Retina (tissue), 1 donor: ENCODE results near the gene IBSP.

ENCODE experiments used
- DNase-seq: peaks from one replicate; pipeline ENCODE4 v3.0.0-alpha.2; 2016

The IBSP gene

GRCh38 chr4:87799301-87800113 lies at the start of gene IBSP:
IBSP (plus strand) TSS chr4:87799554; CDS start chr4:87802362, 2,808 bp downstream.
- DNase-seq, result no peak

GRCh38 chr4:87749883-87750282 lies 49.5 kb upstream of the IBSP start:
- DNase-seq, result no peak

- DNase-seq, result no peak
Observed at GRCh38 chr4:87758270-87758669, 41.1 kb upstream of the IBSP start.

GRCh38 chr4:87762311-87762710 lies 37.0 kb upstream of the IBSP start:
- no peak for DNase-seq

GRCh38 chr4:87781569-87781968 lies 17.8 kb upstream of the IBSP start:
- DNase-seq, result no peak

- no peak for DNase-seq
Observed at GRCh38 chr4:87783781-87784180, 15.6 kb upstream of the IBSP start.

- no peak for DNase-seq
Observed at GRCh38 chr4:87785731-87786509, 13.4 kb upstream of the IBSP start.

- DNase-seq, result no peak
Observed at GRCh38 chr4:87802858-87803257, 3.5 kb downstream of the IBSP start.

- no peak for DNase-seq
Observed at GRCh38 chr4:87803421-87803820, 4.1 kb downstream of the IBSP start.

GRCh38 chr4:87804871-87805270 lies 5.5 kb downstream of the IBSP start:
- DNase-seq, result no peak

- DNase-seq, result no peak
Observed at GRCh38 chr4:87805971-87806370, 6.6 kb downstream of the IBSP start.

GRCh38 chr4:87806520-87806919 lies 7.2 kb downstream of the IBSP start:
- no peak for DNase-seq

GRCh38 chr4:87807402-87807801 lies 8.0 kb downstream of the IBSP start:
- DNase-seq, result no peak

GRCh38 chr4:87811977-87812376 lies 12.6 kb downstream of the IBSP start:
- no peak for DNase-seq

GRCh38 chr4:87819281-87819919 lies 20.0 kb downstream of the IBSP start:
- no peak for DNase-seq

- no peak for DNase-seq
Observed at GRCh38 chr4:87823200-87823599, 23.8 kb downstream of the IBSP start.

GRCh38 chr4:87823724-87824123 lies 24.4 kb downstream of the IBSP start:
- no peak for DNase-seq

GRCh38 chr4:87824352-87824751 lies 25.0 kb downstream of the IBSP start:
- no peak for DNase-seq

- no peak for DNase-seq
Observed at GRCh38 chr4:87832669-87833068, 33.3 kb downstream of the IBSP start, which contains the start of gene MEPE. MEPE (plus strand) TSS chr4:87832969; CDS start chr4:87834715, 1,746 bp downstream.

GRCh38 chr4:87834401-87834800 lies 35.0 kb downstream of the IBSP start:
- no peak for DNase-seq

- no peak for DNase-seq
Observed at GRCh38 chr4:87835197-87835596, 35.8 kb downstream of the IBSP start.

GRCh38 chr4:87835743-87836142 lies 36.4 kb downstream of the IBSP start:
- DNase-seq, result peak; percentile 19

- no peak for DNase-seq
Observed at GRCh38 chr4:87838205-87838604, 38.9 kb downstream of the IBSP start.
